ENCODE data around the gene FNDC4.

DNA sequence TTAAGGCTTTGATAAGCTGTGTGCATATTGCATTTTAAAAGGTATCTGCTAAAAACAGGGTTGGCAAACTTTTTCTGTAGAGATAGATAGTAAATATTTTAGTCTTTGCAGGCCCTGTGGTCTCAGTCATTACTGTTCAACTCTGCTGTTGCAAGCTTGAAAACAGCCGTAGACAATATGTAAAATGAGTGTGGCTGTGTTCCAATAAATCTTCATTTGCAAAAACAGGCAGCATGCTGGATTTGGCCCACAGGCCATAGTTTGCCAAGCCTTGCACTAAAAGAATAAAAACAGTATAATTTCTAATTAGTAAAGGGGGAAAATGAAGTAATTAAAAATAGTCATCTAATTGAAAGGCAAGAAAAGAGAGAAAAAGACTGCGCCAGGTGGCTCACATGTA is 37.0 kb upstream of the FNDC4 start:
- TF ChIP-seq TAF1 (conservative IDR thresholded peaks at IDR 0.05) (no peak), SP1 (IDR thresholded peaks at IDR 0.05) (no peak), GABPA (IDR thresholded peaks at IDR 0.05 in 1 of 2, conservative IDR thresholded peaks at IDR 0.05 in 1 of 2) (no peak), JUND (IDR thresholded peaks at IDR 0.05) (no peak), MAX (IDR thresholded peaks at IDR 0.05) (no peak)
- TF ChIP-seq, protein P1, sequence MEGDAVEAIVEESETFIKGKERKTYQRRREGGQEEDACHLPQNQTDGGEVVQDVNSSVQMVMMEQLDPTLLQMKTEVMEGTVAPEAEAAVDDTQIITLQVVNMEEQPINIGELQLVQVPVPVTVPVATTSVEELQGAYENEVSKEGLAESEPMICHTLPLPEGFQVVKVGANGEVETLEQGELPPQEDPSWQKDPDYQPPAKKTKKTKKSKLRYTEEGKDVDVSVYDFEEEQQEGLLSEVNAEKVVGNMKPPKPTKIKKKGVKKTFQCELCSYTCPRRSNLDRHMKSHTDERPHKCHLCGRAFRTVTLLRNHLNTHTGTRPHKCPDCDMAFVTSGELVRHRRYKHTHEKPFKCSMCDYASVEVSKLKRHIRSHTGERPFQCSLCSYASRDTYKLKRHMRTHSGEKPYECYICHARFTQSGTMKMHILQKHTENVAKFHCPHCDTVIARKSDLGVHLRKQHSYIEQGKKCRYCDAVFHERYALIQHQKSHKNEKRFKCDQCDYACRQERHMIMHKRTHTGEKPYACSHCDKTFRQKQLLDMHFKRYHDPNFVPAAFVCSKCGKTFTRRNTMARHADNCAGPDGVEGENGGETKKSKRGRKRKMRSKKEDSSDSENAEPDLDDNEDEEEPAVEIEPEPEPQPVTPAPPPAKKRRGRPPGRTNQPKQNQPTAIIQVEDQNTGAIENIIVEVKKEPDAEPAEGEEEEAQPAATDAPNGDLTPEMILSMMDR (IDR thresholded peaks at IDR 0.05; ENCODE audit: low read depth, low read length, missing input control), result no peak
